ENCODE measurements around the gene PKD1L1.

DNA sequence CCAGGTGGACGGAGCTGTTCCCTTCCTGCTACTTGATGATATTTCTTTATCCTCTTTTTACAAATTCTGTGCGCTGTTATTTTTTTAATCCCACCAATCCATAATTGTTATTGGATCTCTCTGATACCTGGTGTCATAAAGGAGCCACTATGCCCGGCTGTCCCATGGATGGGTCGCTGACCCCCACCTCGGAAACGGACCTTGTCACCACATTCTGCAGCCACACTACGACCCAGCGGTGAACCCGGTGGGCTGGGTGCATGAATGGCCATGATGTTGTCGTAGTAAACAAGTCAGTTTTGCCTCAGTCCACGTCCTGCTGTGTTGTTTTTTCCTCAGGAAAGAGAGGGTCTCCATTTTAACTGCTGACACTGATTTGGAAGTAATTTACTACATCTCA, 112.2 kb downstream of the PKD1L1 start:
- TF ChIP-seq, protein P1, sequence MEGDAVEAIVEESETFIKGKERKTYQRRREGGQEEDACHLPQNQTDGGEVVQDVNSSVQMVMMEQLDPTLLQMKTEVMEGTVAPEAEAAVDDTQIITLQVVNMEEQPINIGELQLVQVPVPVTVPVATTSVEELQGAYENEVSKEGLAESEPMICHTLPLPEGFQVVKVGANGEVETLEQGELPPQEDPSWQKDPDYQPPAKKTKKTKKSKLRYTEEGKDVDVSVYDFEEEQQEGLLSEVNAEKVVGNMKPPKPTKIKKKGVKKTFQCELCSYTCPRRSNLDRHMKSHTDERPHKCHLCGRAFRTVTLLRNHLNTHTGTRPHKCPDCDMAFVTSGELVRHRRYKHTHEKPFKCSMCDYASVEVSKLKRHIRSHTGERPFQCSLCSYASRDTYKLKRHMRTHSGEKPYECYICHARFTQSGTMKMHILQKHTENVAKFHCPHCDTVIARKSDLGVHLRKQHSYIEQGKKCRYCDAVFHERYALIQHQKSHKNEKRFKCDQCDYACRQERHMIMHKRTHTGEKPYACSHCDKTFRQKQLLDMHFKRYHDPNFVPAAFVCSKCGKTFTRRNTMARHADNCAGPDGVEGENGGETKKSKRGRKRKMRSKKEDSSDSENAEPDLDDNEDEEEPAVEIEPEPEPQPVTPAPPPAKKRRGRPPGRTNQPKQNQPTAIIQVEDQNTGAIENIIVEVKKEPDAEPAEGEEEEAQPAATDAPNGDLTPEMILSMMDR (IDR thresholded peaks at IDR 0.05) = no peak
- TF ChIP-seq POLR2AphosphoS5 (IDR thresholded peaks at IDR 0.05) = no peak

All from suprapubic skin (tissue), 3 donors.